ENCODE results near the gene HEXIM2.

HEXIM2 gene

GRCh38 chr17:45145035-45145389 is 16.7 kb upstream of the HEXIM2 start:
- DNase-seq = no peak

GRCh38 chr17:45146166-45146565 is 15.5 kb upstream of the HEXIM2 start:
- DNase-seq = no peak

GRCh38 chr17:45146592-45146889 is 15.1 kb upstream of the HEXIM2 start:
- DNase-seq = no peak

DNA sequence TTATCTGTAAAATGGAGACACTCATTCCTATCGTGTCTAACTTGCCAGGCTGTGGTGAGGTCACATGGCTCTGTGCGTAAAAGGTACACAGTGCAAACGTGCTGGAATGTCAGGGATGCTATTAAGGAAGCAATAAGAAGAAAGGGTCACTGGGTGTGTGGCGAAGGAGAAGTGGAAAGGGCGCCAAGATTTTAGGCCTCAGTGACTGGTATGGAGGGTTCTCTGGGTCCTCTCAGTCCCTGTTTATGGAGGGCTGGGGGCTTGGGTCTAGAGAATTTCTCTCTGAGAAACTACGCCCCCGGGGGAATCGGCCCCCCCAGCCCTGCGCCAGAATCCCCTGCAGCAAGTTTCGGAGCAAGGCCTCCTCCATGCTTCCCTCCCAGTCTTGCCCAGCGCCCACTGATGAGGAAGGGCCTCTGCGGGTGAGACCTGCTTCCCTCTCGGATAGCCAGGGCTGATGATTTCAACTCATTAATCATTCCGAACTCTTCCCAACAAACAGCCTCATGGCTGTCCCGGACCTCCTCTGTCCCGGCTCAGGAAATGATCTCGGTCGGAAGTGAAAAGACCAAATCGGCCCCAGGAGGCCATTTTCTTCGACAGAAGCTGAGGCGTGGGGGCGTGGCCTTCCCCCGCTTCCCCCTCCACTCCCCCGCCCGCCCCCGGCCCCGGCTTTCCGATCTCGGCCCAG is 14.6 kb upstream of the HEXIM2 start:
- DNase-seq = peak; percentile 83

GRCh38 chr17:45147581-45148182 is 14.0 kb upstream of the HEXIM2 start:
- DNase-seq = peak; percentile 92

DNA sequence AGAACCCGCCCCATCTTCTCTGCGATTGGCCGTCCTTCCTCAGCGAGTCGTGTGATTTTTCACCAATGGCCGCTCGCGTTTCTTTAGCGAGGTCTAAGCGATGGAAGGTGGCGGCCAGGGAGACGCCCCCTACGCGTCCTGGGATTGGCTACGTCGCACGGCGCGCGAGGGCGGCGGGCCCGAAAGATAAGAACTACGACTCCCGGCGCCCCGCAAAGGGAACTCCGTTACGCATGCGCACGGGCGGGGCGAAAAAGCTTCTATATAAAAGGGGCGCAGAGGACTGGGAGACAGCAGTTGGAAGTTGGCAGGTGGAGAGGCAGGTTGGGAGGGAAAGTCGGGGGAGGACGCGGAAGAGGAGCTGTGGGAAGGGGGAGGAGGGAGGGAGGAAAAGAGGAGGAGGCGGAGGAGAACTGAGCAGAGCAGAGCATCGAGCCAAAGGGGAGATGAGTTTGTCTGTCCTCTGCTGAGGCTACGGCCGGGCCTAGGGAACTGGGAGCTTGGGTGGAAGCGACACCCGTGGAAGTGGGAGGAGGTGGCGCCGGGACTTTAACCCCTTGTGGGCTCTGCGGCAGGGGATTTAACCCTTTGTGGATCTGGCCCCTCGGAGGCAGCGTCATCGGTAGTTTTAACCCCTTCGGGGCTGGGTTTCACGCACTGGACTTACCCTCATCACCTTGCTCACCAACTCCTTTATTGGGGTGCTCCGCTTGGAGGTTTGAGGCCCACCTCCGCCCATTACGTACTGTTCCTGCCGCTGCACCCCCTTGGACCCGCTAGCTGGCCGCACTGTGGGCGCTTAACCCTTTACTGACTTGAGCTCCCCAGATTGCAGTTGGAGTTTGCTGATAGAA is 13.3 kb upstream of the HEXIM2 start, which contains the start of gene HEXIM1:
TSS of gene HEXIM1 (plus strand) at position 293 of the 854 bp plus-strand sequence. CDS start 716 bp downstream, outside the sequence.
- DNase-seq = peak; percentile 100

DNA sequence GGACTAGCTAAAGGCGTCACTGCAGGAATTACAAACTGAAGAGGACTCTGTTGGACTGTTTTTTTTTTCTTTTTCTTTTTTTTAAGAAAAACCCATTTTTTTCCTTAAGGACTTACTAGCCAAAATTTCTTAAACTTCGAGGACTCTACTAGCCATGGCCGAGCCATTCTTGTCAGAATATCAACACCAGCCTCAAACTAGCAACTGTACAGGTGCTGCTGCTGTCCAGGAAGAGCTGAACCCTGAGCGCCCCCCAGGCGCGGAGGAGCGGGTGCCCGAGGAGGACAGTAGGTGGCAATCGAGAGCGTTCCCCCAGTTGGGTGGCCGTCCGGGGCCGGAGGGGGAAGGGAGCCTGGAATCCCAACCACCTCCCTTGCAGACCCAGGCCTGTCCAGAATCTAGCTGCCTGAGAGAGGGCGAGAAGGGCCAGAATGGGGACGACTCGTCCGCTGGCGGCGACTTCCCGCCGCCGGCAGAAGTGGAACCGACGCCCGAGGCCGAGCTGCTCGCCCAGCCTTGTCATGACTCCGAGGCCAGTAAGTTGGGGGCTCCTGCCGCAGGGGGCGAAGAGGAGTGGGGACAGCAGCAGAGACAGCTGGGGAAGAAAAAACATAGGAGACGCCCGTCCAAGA is 12.5 kb upstream of the HEXIM2 start:
- DNase-seq = peak; percentile 71

DNA sequence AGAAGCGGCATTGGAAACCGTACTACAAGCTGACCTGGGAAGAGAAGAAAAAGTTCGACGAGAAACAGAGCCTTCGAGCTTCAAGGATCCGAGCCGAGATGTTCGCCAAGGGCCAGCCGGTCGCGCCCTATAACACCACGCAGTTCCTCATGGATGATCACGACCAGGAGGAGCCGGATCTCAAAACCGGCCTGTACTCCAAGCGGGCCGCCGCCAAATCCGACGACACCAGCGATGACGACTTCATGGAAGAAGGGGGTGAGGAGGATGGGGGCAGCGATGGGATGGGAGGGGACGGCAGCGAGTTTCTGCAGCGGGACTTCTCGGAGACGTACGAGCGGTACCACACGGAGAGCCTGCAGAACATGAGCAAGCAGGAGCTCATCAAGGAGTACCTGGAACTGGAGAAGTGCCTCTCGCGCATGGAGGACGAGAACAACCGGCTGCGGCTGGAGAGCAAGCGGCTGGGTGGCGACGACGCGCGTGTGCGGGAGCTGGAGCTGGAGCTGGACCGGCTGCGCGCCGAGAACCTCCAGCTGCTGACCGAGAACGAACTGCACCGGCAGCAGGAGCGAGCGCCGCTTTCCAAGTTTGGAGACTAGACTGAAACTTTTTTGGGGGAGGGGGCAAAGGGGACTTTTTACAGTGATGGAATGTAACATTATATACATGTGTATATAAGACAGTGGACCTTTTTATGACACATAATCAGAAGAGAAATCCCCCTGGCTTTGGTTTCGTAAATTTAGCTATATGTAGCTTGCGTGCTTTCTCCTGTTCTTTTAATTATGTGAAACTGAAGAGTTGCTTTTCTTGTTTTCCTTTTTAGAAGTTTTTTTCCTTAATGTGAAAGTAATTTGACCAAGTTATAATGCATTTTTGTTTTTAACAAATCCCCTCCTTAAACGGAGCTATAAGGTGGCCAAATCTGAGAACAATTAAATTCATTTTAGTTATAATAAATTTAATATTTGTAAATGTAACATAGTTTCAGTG is 11.7 kb upstream of the HEXIM2 start:
- no peak for DNase-seq

- DNase-seq = no peak
These were observed 10.5 kb upstream of the HEXIM2 start for GRCh38 chr17:45150911-45151809.

GRCh38 chr17:45155029-45155428 is 6.6 kb upstream of the HEXIM2 start:
- no peak for DNase-seq

DNA sequence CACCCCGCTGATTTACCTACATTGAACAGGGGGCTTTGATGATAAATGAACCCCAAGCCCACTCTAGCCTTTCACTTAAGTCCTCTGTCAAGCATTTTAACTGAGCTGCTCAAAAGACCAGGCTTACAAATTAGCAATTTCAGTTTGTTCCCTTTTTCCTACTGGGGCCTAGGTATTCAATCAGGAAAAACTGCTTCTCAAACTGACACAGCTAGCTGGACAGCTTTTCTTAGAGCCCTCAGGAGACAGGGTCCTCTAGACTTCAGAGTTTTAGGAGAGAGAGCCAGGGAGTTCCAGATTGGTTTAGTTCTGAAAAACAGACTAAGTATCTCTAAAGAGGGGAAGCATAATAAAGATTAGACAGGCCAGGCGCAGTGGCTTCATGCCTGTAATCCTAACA is 6.2 kb upstream of the HEXIM2 start:
- no peak for DNase-seq

- DNase-seq = no peak
These were observed 5.4 kb upstream of the HEXIM2 start for GRCh38 chr17:45156242-45156641.

- DNase-seq = peak; percentile 65
These were observed 1.0 kb upstream of the HEXIM2 start for GRCh38 chr17:45160447-45161287.

GRCh38 chr17:45162025-45162687 is 481 bp downstream of the HEXIM2 start:
- DNase-seq = no peak

GRCh38 chr17:45164734-45165269 is 3.1 kb downstream of the HEXIM2 start:
- DNase-seq = no peak

- no peak for DNase-seq
These were observed 7.5 kb downstream of the HEXIM2 start for GRCh38 chr17:45168991-45169752.

GRCh38 chr17:45170280-45170930 is 8.7 kb downstream of the HEXIM2 start:
- no peak for DNase-seq

DNA sequence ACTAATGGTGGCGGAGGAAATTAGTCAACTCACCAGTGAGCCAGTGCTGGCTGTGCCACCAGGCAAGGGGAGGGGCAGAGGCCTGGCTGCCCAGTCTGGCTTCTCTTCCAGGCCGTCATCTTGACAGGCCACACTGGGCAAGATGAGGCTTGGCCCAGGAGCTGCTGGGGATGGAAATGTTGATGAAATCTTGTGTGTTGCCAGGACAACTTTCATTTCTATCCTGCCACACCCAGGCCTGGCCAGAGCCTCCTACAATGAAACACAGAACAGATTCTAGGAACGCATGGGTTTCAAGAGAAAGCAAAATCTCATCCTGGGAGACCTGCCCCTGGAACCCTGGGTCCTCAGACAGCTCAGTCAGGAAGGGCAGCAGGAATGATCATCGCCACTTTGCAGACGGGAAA is 9.3 kb downstream of the HEXIM2 start:
- DNase-seq = no peak

Measured in COR-L47 (cell line).